ENCODE data around the gene PPP6C.
"Not testable (repeated sequence)": the region's sequence is repeated elsewhere in the genome, so short reads cannot be mapped to it uniquely, and the experiment has no call there.

DNA sequence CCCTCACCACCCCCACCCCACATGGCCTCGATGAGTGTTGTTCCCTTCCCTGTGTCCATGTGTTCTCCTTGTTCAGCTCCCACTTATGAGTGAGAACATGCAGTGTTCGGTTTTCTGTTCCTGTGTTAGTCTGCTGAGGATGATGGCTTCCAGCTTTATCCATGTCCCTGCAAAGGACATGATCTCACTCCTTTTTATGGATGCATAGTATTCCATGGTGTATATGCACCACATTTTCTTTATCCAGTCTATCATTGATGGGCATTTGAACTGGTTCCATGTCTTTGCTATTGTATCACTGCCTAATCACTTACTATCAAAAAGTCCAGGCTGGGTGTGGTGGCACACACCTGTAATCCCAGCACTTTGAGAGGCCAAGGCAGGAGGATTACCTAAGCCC, 70.9 kb downstream of the PPP6C start:
- not testable (repeated sequence) for TF ChIP-seq CTCF (IDR thresholded peaks at IDR 0.05; ENCODE audit: low read length); EZH2 (IDR thresholded peaks at IDR 0.05; ENCODE audit: borderline replicate concordance, low read length)
